HEK293 (cell line): Measurements from ENCODE around the gene ECE1.
"Not testable (repeated sequence)": the region's sequence is repeated elsewhere in the genome, so short reads cannot be mapped to it uniquely, and the experiment has no call there.

ENCODE experiments used
- CTCF ChIA-PET: fragments of 350-600 bp; formaldehyde crosslinking; extraction: SDS; loops from one replicate; lab custom pipeline; 2021; ENCODE audit warnings: antibody characterized with exemption; lab: Yijun Ruan, JAX
- POLR2A ChIA-PET: fragments of 300-600 bp; formaldehyde crosslinking; extraction: SDS; loops from one replicate; lab custom pipeline; 2020; ENCODE audit warnings: antibody characterized with exemption, inconsistent platforms; lab: Yijun Ruan, JAX
- H3K27ac ChIP-seq: fragments of 200-500 bp; sonication (Bioruptor generic); 2 replicates; pipeline ENCODE4 v1.5.1; 2014; ENCODE audit warnings: low read depth, low read length, control low read depth, inconsistent platforms; ENCODE audit errors: extremely low read depth
- H3K36me3 ChIP-seq, 2 experiments: fragments of 200-500 bp in 1 of 2; sonication (Bioruptor generic) in 1 of 2; 1 replicate in 1 of 2; 2 replicates in 1 of 2; pipeline ENCODE4 v1.5.1; 2014 to 2017; ENCODE audit warnings: inconsistent platforms in 2 of 2, low read length in 2 of 2; ENCODE audit not compliant: control insufficient read depth in 2 of 2, insufficient read depth in 1 of 2
- H3K4me1 ChIP-seq: fragments of 200-500 bp; sonication (Bioruptor generic); 2 replicates; pipeline ENCODE4 v1.5.1; 2014; ENCODE audit warnings: mild to moderate bottlenecking, low read length, inconsistent platforms; ENCODE audit not compliant: control insufficient read depth, insufficient read depth
- H3K4me3 ChIP-seq: 2 replicates; pipeline ENCODE4 v1.5.1; 2011; ENCODE audit warnings: low read depth, mild to moderate bottlenecking, control low read depth, low read length, moderate library complexity
- H3K9me3 ChIP-seq: fragments of 200-500 bp; sonication (Bioruptor generic); 2 replicates; pipeline ENCODE4 v1.5.1; 2014; ENCODE audit warnings: low read depth, low read length, inconsistent platforms; ENCODE audit not compliant: control insufficient read depth, insufficient read depth
- MYNN ChIP-seq: fragments of 450-650 bp; formaldehyde crosslinking; IDR thresholded peaks from 2 replicates; pipeline ENCODE4 v1.5.1; 2016; ENCODE audit warnings: missing biosample characterization, missing genetic modification characterization, borderline replicate concordance
- ZBTB26 ChIP-seq: fragments of 450-650 bp; formaldehyde crosslinking; optimal IDR thresholded peaks from 2 replicates; pipeline ENCODE3; 2016; ENCODE audit warnings: missing biosample characterization, mild to moderate bottlenecking, missing genetic modification characterization
- ZNF10 ChIP-seq: fragments of 450-650 bp; formaldehyde crosslinking; IDR thresholded peaks from 2 replicates; pipeline ENCODE4 v1.5.1; 2017; ENCODE audit warnings: missing biosample characterization, missing genetic modification characterization
- ZNF155 ChIP-seq: fragments of 450-650 bp; formaldehyde crosslinking; IDR thresholded peaks from 2 replicates; pipeline ENCODE4 v1.5.1; 2016; ENCODE audit warnings: missing biosample characterization, missing genetic modification characterization
- ZNF169 ChIP-seq: fragments of 450-650 bp; formaldehyde crosslinking; IDR thresholded peaks from 2 replicates; pipeline ENCODE4 v1.5.1; 2016; ENCODE audit warnings: missing biosample characterization, missing genetic modification characterization
- ZNF174 ChIP-seq: fragments of 450-650 bp; formaldehyde crosslinking; IDR thresholded peaks from 2 replicates; pipeline ENCODE4 v1.5.0; 2017; ENCODE audit warnings: missing biosample characterization, mild to moderate bottlenecking, missing genetic modification characterization
- ZNF19 ChIP-seq: fragments of 450-650 bp; formaldehyde crosslinking; IDR thresholded peaks from 2 replicates; pipeline ENCODE4; 2016; ENCODE audit warnings: missing biosample characterization, missing genetic modification characterization, low read depth
- ZNF292 ChIP-seq: fragments of 450-650 bp; formaldehyde crosslinking; IDR thresholded peaks from 2 replicates; pipeline ENCODE4 v1.5.1; 2016; ENCODE audit warnings: low read depth, missing biosample characterization, missing genetic modification characterization, borderline replicate concordance
- ZNF341 ChIP-seq: fragments of 450-650 bp; formaldehyde crosslinking; IDR thresholded peaks from 2 replicates; pipeline ENCODE4; 2016; ENCODE audit warnings: low read depth, missing biosample characterization, missing genetic modification characterization
- ZNF366 ChIP-seq: fragments of 450-650 bp; formaldehyde crosslinking; conservative IDR thresholded peaks from 2 replicates; pipeline ENCODE4 v1.5.1; 2016; ENCODE audit warnings: missing biosample characterization, missing genetic modification characterization
- ZNF549 ChIP-seq: fragments of 450-650 bp; IDR thresholded peaks from 2 replicates; pipeline ENCODE4 v1.5.1; 2018; ENCODE audit warnings: missing biosample characterization, missing genetic modification characterization, mild to moderate bottlenecking, inconsistent platforms, moderate library complexity
- ZNF560 ChIP-seq: fragments of 450-650 bp; formaldehyde crosslinking; IDR thresholded peaks from 2 replicates; pipeline ENCODE4 v1.5.1; 2017; ENCODE audit warnings: missing biosample characterization, missing genetic modification characterization, borderline replicate concordance
- ZNF621 ChIP-seq: fragments of 450-650 bp; formaldehyde crosslinking; IDR thresholded peaks from 2 replicates; pipeline ENCODE4 v1.5.1; 2017; ENCODE audit warnings: missing biosample characterization, missing genetic modification characterization
- ZNF626 ChIP-seq: fragments of 450-650 bp; sonication (Bioruptor Pico); formaldehyde crosslinking; IDR thresholded peaks from 2 replicates; pipeline ENCODE4 v1.5.1; 2018; ENCODE audit warnings: missing biosample characterization, missing genetic modification characterization, inconsistent platforms
- ZNF629 ChIP-seq: fragments of 450-650 bp; formaldehyde crosslinking; IDR thresholded peaks from 2 replicates; pipeline ENCODE4 v1.5.1; 2017; ENCODE audit warnings: missing biosample characterization, missing genetic modification characterization
- TF ChIP-seq, protein P1 (sequence below): fragments of 450-650 bp; formaldehyde crosslinking; IDR thresholded peaks from 2 replicates; pipeline ENCODE4; 2016; ENCODE audit warnings: missing biosample characterization, missing genetic modification characterization
- TF ChIP-seq, protein P2 (sequence below): fragments of 450-650 bp; IDR thresholded peaks from 2 replicates; pipeline ENCODE4 v1.5.1; 2018; ENCODE audit warnings: missing biosample characterization, missing genetic modification characterization

The ECE1 gene

GRCh38 chr1:21201650-21202049, 88.6 kb downstream of the ECE1 start:
- POLR2A ChIA-PET: no interaction called here

GRCh38 chr1:21201238-21201637, 89.0 kb downstream of the ECE1 start:
- POLR2A ChIA-PET, H3K36me3 ChIP-seq, H3K9me3 ChIP-seq, H3K27ac ChIP-seq, H3K4me1 ChIP-seq, H3K4me3 ChIP-seq: not testable (repeated sequence)
- CTCF ChIA-PET: interaction anchor here (2.2 kb wide), 1 partner anchor 17 kb away, joined by 12 read pairs; no protein-coding TSS in a partner anchor

More at GRCh38 chr1:21201650-21202049, 88.6 kb downstream of the ECE1 start:
- no peaks in the 10 kb centered on the region for H3K36me3 ChIP-seq
- no peaks in the 10 kb centered on the region for H3K4me1 ChIP-seq
- CTCF ChIA-PET: interaction anchor here (0.5 to 2.2 kb wide), 3 partner anchors 16 to 505 kb away, joined by 4 to 12 read pairs (median 6); no protein-coding TSS in a partner anchor
- TF ChIP-seq ZNF549 (tag by site-specific recombination): no peak
- no peak overlapping the region for H3K4me3 ChIP-seq
- no peaks in the 10 kb centered on the region for H3K9me3 ChIP-seq
- no peak overlapping the region for H3K27ac ChIP-seq

DNA sequence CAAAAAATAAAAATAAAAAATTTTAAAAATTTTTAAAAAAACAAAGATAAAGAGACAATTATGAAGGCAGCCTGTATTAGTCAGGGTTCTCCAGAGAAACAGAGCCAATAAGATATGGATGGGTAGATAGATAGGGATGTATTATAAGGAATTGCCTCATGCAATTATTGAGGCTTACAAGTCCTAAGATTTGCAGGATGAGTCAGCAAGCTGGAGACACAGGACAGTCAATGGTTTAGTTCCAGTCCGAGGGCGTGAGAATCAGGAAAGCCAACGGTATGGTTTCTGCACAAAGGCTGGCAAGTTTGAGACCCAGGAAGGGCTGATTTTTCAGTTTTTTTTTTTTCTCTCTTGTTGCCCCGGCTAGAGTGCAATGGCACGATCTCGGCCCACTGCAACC, 89.5 kb downstream of the ECE1 start:
- ChIA-PET POLR2A (no interaction called here), CTCF (interaction anchor here (2.2 kb wide), 1 partner anchor 17 kb away, joined by 12 read pairs; no protein-coding TSS in a partner anchor)
- H3K4me3 ChIP-seq: no peak overlapping the region
- H3K4me1 ChIP-seq: no peaks in the 10 kb centered on the region
- TF ChIP-seq ZNF560 (tag by site-specific recombination): no peak
- TF ChIP-seq ZNF169 (tag by site-specific recombination): no peak
- TF ChIP-seq ZNF366 (tag by site-specific recombination): no peak
- TF ChIP-seq ZNF19 (tag by site-specific recombination): no peak
- TF ChIP-seq ZNF621 (tag by site-specific recombination): no peak
- TF ChIP-seq, protein P1, sequence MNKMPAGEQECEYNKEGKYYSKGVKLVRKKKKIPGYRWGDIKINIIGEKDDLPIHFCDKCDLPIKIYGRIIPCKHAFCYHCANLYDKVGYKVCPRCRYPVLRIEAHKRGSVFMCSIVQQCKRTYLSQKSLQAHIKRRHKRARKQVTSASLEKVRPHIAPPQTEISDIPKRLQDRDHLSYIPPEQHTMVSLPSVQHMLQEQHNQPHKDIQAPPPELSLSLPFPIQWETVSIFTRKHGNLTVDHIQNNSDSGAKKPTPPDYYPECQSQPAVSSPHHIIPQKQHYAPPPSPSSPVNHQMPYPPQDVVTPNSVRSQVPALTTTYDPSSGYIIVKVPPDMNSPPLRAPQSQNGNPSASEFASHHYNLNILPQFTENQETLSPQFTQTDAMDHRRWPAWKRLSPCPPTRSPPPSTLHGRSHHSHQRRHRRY (tag by site-specific recombination): no peak
- TF ChIP-seq ZNF10 (tag by site-specific recombination): no peak
- no peak for TF ChIP-seq ZBTB26 (tag by site-specific recombination)
- TF ChIP-seq ZNF629: no peak
- no peak for TF ChIP-seq ZNF174
- TF ChIP-seq ZNF341 (tag by site-specific recombination): no peak
- no peak for TF ChIP-seq MYNN (tag by site-specific recombination)
- TF ChIP-seq ZNF155 (tag by site-specific recombination): no peak
- TF ChIP-seq ZNF626 (tag by site-specific recombination): no peak
- no peak for TF ChIP-seq ZNF292 (tag by site-specific recombination)
- H3K9me3 ChIP-seq: no peaks in the 10 kb centered on the region
- H3K36me3 ChIP-seq: no peaks in the 10 kb centered on the region
- no peak overlapping the region for H3K27ac ChIP-seq

GRCh38 chr1:21198929-21199328, 91.3 kb downstream of the ECE1 start:
- ChIA-PET CTCF (interaction anchor here (1.3 to 1.4 kb wide), 2 partner anchors 18 to 502 kb away, joined by 4 read pairs; no protein-coding TSS in a partner anchor), POLR2A (no interaction called here)
- peak; percentile 70; the same call in 1 of the 2 replicates for TF ChIP-seq MYNN (tag by site-specific recombination)
- TF ChIP-seq, protein P2, sequence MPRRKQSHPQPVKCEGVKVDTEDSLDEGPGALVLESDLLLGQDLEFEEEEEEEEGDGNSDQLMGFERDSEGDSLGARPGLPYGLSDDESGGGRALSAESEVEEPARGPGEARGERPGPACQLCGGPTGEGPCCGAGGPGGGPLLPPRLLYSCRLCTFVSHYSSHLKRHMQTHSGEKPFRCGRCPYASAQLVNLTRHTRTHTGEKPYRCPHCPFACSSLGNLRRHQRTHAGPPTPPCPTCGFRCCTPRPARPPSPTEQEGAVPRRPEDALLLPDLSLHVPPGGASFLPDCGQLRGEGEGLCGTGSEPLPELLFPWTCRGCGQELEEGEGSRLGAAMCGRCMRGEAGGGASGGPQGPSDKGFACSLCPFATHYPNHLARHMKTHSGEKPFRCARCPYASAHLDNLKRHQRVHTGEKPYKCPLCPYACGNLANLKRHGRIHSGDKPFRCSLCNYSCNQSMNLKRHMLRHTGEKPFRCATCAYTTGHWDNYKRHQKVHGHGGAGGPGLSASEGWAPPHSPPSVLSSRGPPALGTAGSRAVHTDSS (tag by site-specific recombination): no peak
- H3K27ac ChIP-seq: no peak overlapping the region
- H3K4me3 ChIP-seq: no peak overlapping the region
- H3K4me1 ChIP-seq: no peaks in the 10 kb centered on the region
- no peaks in the 10 kb centered on the region for H3K36me3 ChIP-seq
- no peaks in the 10 kb centered on the region for H3K9me3 ChIP-seq
